Activated T-helper 17 cell treated with anti-CD3 and anti-CD28 coated beads, Interleukin-2, amount 50 U/mL, for 72 hours (primary cell): ENCODE measurements around the gene LYST. TPM values are rescaled to one million over a fixed set of nuclear protein-coding genes. Genes with fewer than 3 reads are reported as not detected.
"Not testable (repeated sequence)": the region's sequence is repeated elsewhere in the genome, so short reads cannot be mapped to it uniquely, and the experiment has no call there.

Experiments
- ATAC-seq: fragments of 150-1000 bp; cut with Tn5 transposase; replicated peaks from 2 replicates; pipeline ENCODE4 v1.10.0; 2021; ENCODE audit warnings: mild to moderate bottlenecking, moderate library complexity
- H3K27ac Mint-ChIP-seq: one replicate; pipeline ENCODE4 v1.8.0; 2022; ENCODE audit warnings: mixed read lengths
- H3K27me3 Mint-ChIP-seq: one replicate; pipeline ENCODE4 v1.8.0; 2022; ENCODE audit warnings: mixed read lengths
- H3K36me3 Mint-ChIP-seq: one replicate; pipeline ENCODE4 v1.8.0; 2022; ENCODE audit warnings: low read depth, mild to moderate bottlenecking, mixed read lengths
- H3K4me1 Mint-ChIP-seq: one replicate; pipeline ENCODE4 v1.8.0; 2022; ENCODE audit warnings: mixed read lengths
- H3K4me3 Mint-ChIP-seq: one replicate; pipeline ENCODE4 v1.8.0; 2022; ENCODE audit warnings: mild to moderate bottlenecking, mixed read lengths
- H3K9me3 Mint-ChIP-seq: one replicate; pipeline ENCODE4 v1.8.0; 2022; ENCODE audit warnings: mixed read lengths
- total RNA-seq, 2 donors: library from RNA; stranded (reverse); gene quantifications; one replicate each; pipeline ENCODE4 v1.2.3, GENCODE V29; 2022

The LYST gene, protein sequence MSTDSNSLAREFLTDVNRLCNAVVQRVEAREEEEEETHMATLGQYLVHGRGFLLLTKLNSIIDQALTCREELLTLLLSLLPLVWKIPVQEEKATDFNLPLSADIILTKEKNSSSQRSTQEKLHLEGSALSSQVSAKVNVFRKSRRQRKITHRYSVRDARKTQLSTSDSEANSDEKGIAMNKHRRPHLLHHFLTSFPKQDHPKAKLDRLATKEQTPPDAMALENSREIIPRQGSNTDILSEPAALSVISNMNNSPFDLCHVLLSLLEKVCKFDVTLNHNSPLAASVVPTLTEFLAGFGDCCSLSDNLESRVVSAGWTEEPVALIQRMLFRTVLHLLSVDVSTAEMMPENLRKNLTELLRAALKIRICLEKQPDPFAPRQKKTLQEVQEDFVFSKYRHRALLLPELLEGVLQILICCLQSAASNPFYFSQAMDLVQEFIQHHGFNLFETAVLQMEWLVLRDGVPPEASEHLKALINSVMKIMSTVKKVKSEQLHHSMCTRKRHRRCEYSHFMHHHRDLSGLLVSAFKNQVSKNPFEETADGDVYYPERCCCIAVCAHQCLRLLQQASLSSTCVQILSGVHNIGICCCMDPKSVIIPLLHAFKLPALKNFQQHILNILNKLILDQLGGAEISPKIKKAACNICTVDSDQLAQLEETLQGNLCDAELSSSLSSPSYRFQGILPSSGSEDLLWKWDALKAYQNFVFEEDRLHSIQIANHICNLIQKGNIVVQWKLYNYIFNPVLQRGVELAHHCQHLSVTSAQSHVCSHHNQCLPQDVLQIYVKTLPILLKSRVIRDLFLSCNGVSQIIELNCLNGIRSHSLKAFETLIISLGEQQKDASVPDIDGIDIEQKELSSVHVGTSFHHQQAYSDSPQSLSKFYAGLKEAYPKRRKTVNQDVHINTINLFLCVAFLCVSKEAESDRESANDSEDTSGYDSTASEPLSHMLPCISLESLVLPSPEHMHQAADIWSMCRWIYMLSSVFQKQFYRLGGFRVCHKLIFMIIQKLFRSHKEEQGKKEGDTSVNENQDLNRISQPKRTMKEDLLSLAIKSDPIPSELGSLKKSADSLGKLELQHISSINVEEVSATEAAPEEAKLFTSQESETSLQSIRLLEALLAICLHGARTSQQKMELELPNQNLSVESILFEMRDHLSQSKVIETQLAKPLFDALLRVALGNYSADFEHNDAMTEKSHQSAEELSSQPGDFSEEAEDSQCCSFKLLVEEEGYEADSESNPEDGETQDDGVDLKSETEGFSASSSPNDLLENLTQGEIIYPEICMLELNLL (N-terminal part only)
- total RNA-seq = 10 to 100 TPM; 19.8 to 41.2 TPM

DNA sequence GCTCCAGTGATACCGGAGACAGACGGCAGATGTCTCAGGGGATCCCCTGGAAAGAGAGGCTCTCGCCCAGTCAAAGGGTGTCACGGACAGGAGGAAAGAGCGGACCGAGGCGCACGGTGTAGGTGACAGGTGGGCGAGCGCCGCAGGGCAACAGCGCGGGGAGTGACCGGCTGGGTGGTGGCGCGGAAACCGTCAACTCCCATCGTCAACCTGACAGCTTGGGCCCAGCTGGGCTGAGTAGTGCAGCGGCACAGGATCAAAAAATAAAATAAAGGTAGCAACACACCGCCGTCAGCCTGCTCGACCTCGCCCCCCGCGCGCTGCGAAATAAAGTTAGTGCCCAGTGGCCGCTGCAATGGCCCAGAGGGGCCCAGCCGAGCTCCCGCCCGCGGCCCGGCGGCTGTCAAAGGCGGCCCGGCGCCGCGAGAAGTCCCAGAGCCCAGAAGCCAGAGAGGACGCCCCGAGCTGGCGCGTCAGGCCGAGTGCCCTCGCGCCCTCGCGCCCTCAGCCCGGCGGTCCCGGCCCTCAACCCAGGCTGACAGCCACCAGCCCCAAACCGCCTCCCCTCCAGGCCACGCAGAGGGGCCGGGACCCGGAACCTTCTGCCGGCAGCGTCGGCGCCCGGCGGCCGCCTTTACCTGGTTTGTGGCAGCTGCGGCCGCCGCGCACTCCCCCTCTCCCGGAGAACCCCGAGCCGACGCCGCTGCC, at the start of gene LYST:
Gene LYST (minus strand): TSS at position 702 of the 708 bp plus-strand sequence. CDS start 36,489 bp downstream, outside the sequence.
- Mint-ChIP-seq H3K4me3 (peak within 1 kb of the TSS; percentile 97), H3K36me3 (peaks cover 33% of the 10 kb centered on the region), H3K27me3 (no peaks in the 10 kb centered on the region), H3K27ac (peak within 1 kb of the TSS; percentile 99), H3K9me3 (no peaks in the 10 kb centered on the region), H3K4me1 (peaks cover 38% of the 10 kb centered on the region)
- peak; percentile 62 for ATAC-seq

DNA sequence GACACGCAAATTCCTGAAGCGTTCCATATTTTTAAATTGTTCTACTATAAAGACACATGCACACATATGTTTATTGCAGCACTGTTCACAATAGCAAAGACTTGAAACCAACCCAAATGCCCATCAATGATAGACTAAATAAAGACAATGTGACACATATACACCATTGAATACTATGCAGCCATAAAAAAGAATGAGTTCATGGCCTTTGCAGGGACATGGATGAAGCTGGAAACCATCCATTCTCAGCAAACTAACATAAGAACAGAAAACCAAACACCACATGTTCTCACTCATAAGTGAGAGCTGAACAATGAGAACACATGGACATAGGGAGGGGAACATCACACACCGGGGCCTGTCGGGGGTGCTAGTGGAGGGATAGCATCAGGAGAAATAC, 48.8 kb upstream of the LYST start:
- not testable (repeated sequence) for H3K27me3 Mint-ChIP-seq, H3K27ac Mint-ChIP-seq, H3K4me3 Mint-ChIP-seq, H3K9me3 Mint-ChIP-seq, H3K36me3 Mint-ChIP-seq, ATAC-seq
- H3K4me1 Mint-ChIP-seq = peaks cover 30% of the 10 kb centered on the region

DNA sequence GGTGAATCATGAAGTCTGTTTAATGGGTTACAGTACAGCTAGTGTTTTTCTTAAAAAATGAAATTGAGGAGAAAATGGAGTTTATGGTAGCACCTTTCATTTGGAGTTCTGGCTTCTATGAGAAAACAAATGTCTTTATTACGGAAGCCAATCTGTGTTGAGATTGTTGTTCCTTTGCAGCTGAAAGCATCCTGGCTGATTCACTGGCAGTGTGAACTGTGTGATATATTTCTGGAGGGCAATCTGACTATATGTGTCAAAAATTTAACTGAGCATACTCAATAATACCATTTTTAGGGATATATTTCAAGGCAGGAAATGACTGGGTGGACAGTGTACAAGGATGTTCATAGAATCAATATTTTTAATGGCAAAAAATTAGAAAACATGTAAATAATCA, 46.6 kb upstream of the LYST start:
- H3K4me3 Mint-ChIP-seq = no peak overlapping the region
- no peaks in the 10 kb centered on the region for H3K9me3 Mint-ChIP-seq
- no peak for ATAC-seq
- H3K4me1 Mint-ChIP-seq = peaks cover 29% of the 10 kb centered on the region
- no peak overlapping the region for H3K27ac Mint-ChIP-seq
- H3K36me3 Mint-ChIP-seq = no peaks in the 10 kb centered on the region
- no peaks in the 10 kb centered on the region for H3K27me3 Mint-ChIP-seq

DNA sequence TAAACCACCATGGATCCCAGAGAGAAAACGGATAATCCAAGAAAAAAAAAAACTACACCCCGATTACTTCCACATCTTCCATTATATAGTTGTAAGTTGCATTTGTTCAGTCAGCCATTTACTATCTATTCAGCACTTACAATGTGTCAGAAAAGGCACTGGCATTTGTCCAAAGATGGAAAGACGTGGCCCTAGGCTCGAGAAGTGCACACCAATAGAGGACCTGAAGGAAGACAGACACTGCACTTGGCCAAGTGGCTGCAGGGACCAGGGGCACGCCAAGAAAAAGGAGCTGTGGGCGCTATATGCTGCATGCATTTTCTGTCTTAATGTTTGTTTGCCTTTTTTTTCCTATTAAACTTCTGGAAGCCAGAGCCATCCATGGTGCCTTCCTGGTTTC, 45.2 kb upstream of the LYST start:
- H3K36me3 Mint-ChIP-seq = no peaks in the 10 kb centered on the region
- peaks cover 26% of the 10 kb centered on the region for H3K4me1 Mint-ChIP-seq
- H3K27ac Mint-ChIP-seq = no peak overlapping the region
- no peak overlapping the region for H3K4me3 Mint-ChIP-seq
- H3K27me3 Mint-ChIP-seq = no peaks in the 10 kb centered on the region
- ATAC-seq = no peak
- H3K9me3 Mint-ChIP-seq = no peaks in the 10 kb centered on the region

DNA sequence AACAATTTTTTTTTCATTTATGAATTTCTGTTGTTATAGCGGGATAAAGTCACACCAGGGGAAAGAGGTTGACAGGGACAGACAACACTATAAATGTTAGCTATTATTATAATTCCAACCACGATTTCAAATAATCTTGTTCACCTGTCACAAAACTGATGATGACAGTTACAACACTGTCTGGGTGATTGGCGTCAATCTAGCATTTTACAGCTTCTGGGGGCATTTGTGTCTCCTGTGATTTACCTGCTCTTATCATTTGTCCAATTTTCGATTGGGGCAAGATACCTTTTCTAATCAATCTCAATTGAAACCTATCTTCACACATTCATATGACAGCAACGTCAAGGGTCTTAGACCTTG, 44.6 kb upstream of the LYST start:
- peaks cover 26% of the 10 kb centered on the region for H3K4me1 Mint-ChIP-seq
- no peaks in the 10 kb centered on the region for H3K27me3 Mint-ChIP-seq
- ATAC-seq = no peak
- no peaks in the 10 kb centered on the region for H3K36me3 Mint-ChIP-seq
- no peaks in the 10 kb centered on the region for H3K9me3 Mint-ChIP-seq
- no peak overlapping the region for H3K27ac Mint-ChIP-seq
- H3K4me3 Mint-ChIP-seq = no peak overlapping the region

DNA sequence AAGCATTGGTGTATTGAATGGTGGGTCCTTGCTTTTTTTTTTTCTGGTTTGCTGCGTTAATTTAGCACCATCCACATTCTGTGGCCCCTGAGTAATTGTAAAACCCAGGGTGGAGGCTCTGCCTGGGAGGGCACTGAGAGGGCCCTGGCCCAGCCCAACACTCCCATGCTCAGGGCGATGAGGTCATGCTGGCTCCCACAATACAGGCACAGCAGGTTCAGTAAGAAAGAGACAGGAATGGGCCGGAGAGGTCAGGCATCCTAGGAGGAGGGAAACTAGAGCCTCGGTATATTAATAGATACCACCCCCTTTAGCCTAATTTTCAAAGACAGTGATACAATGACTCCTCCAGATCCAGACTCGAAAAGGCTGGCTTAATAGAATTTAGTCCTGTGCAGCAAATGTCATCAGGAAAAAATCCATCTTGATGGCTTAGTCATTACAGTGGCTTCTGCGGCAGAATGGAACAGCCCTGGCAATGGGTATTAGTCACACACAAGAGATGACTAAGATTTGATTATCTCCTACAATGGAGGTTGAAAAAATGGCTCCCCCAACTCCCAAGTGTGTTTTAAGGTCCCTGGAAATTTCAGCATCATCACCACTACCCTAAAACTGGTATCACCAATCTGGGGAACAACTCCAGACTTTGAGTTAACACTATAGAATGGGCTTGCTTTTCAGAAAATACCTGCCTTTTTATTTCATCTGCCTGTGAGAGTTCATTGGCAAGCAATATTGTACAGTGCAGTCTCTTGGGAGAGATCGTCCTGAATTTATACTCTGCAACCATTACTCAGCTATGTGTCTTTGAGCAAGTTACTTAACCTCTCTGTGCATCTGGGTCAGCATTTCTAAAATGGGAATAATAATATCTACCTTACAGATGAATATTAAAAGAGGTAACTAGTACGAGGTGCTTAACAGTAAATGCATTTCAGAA, 43.9 kb upstream of the LYST start:
- Mint-ChIP-seq H3K9me3 (no peaks in the 10 kb centered on the region), H3K27me3 (no peaks in the 10 kb centered on the region), H3K4me3 (peak overlapping the region; percentile 61), H3K4me1 (peaks cover 26% of the 10 kb centered on the region), H3K27ac (peak overlapping the region; percentile 75), H3K36me3 (no peaks in the 10 kb centered on the region)
- peak; percentile 95 for ATAC-seq

DNA sequence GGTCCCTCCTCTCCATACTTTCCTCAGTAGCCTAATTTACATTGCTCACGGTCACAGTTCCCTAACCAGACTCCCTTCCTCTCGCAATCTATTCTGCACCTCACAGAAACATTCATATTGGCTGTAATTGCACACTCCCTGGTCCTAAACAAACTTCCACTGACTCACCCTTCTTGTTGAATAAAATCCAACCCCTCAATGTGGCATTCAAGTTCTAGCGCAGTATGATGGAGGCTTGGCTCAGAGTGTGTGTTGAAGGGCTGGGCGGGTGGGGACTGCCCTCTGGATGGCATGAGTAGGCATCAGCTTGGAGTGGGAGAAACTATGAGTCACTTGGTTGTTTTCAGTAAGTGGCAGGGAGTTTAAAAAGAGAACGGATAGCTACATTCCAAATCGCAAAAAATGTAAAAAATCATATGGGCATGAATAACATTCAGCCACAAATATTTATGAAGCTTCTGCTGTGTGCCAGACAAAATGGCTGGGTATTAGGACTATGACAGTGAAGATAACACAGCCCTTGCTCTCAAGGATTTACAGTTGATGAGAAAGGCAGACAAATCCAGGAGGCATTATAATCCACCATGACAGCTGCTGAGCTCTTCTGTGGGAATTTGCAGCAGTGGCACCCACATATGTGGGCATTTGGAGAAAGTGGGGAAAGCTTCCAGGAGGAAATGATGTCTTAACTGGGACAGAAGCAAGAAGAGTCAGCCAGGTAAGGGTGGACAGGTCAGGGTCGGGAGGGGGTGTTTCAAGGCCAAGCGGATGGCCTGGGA, 42.2 kb upstream of the LYST start:
- H3K4me3 Mint-ChIP-seq = peak overlapping the region; percentile 61
- H3K36me3 Mint-ChIP-seq = no peaks in the 10 kb centered on the region
- ATAC-seq = peak; percentile 44
- no peaks in the 10 kb centered on the region for H3K9me3 Mint-ChIP-seq
- H3K27me3 Mint-ChIP-seq = no peaks in the 10 kb centered on the region
- peaks cover 26% of the 10 kb centered on the region for H3K4me1 Mint-ChIP-seq
- peak overlapping the region; percentile 67 for H3K27ac Mint-ChIP-seq

DNA sequence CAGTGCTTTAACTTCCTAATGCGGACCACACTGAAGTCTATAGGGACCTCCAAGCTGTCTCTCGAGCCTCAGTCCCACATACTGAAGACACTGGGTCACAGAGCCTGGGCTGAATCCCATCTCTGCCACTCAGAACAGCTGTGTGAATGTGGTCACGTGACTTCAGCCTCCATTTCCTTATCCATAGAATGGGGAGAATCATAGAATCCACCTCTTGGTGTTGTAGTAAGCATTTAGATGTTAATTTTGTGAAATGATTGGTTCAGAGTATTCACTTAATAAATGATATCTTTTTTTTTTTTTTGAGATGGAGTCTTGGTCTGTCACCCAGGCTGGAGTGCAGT, 41.2 kb upstream of the LYST start:
- Mint-ChIP-seq H3K4me1 (peaks cover 26% of the 10 kb centered on the region), H3K27ac (no peak overlapping the region), H3K36me3 (no peaks in the 10 kb centered on the region), H3K4me3 (no peak overlapping the region), H3K9me3 (no peaks in the 10 kb centered on the region), H3K27me3 (no peaks in the 10 kb centered on the region)
- no peak for ATAC-seq

DNA sequence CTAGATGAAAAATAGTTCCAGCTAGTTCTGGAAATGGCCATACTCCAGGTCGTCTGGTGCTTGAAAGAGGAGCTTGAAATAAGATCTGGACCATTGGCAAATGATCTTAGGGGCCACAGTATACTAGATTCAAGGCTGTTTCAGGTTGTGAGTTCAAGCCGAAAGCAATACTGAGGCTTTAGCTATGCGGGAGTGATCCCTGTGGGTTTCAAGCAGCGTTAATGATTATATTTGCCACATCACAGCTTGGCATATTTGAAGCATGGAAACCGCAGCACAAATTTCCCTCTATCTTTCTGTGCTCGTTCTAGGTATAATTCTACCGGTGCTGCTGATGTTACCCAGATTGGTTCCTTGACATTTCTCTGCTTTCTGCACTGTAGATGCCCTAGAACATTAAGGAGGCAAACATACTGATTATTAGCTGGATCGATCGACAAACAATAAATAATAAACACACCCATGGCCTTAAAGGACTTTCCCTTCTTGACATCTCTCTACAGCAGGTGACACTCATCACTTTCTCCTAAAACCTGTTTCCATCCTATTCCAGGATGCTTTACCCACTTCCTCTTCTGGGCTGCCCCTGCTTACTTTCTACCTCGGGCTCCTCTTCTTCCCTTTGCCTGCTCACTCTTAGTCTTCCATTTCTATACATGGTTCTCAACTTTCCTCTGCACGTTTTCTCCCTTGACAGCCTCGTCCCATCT, 40.6 kb upstream of the LYST start:
- Mint-ChIP-seq H3K4me1 (peaks cover 26% of the 10 kb centered on the region), H3K36me3 (no peaks in the 10 kb centered on the region), H3K27ac (no peak overlapping the region), H3K9me3 (no peaks in the 10 kb centered on the region), H3K4me3 (no peak overlapping the region), H3K27me3 (no peaks in the 10 kb centered on the region)
- ATAC-seq = no peak

DNA sequence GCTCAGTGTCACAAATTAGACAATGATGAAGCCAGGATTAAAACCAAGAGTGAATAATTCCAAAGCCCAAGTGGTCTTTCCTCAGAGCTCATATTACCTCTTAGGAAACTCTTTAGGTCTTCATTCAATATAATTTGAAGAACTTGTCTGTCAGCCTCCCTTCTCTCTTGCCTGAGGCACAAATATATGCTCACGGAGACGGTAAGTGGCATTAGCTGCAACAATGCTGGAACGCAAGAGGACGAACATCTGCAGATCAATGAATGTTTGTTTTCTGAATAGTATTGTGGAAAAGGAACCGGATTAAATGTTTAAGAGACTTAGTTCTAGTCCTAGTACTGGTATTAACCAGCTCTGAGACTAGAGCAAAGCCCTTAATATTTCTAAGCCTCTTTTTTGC, 39.7 kb upstream of the LYST start:
- Mint-ChIP-seq H3K27me3 (no peaks in the 10 kb centered on the region), H3K4me1 (peaks cover 23% of the 10 kb centered on the region), H3K36me3 (no peaks in the 10 kb centered on the region), H3K9me3 (no peaks in the 10 kb centered on the region), H3K4me3 (no peak overlapping the region), H3K27ac (no peak overlapping the region)
- no peak for ATAC-seq

DNA sequence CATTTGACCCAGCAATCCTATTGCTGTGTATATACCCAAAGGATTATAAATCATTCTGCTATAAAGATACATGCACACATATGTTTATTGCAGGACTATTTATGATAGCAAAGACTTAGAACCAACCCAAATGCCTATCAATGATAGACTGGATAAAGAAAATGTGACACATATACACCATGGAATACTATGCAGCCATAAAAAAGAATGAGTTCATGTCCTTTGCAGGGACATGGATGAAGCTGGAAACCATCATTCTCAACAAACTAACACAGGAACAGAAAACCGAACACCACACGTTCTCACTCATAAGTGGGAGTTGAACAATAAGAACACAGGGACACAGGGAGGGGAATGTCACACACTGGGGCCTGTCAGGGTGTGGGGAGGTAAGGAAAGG, 37.1 kb upstream of the LYST start:
- not testable (repeated sequence) for H3K27ac Mint-ChIP-seq, H3K9me3 Mint-ChIP-seq, H3K27me3 Mint-ChIP-seq, H3K4me3 Mint-ChIP-seq, H3K36me3 Mint-ChIP-seq, ATAC-seq
- peaks cover 14% of the 10 kb centered on the region for H3K4me1 Mint-ChIP-seq
